GM19328 (cell line): ENCODE measurements around the gene ROS1.

Experiments used
- ATAC-seq: cut with Tn5 transposase; IDR thresholded peaks from one replicate; pipeline ENCODE4 v1.9.1; 2021; ENCODE audit warnings: mild to moderate bottlenecking, moderate library complexity; ENCODE audit not compliant: unreplicated experiment

Gene ROS1

GRCh38 chr6:117441824-117442264 is 16.1 kb upstream of the ROS1 start:
- ATAC-seq = no peak

- no peak for ATAC-seq
These were observed 15.2 kb upstream of the ROS1 start for GRCh38 chr6:117440706-117441525.

GRCh38 chr6:117432273-117432672 is 6.5 kb upstream of the ROS1 start:
- ATAC-seq = no peak

- ATAC-seq = no peak
These were observed 2.0 kb downstream of the ROS1 start for GRCh38 chr6:117423754-117424153.

GRCh38 chr6:117418320-117418719 is 7.4 kb downstream of the ROS1 start:
- ATAC-seq = no peak

GRCh38 chr6:117417851-117418250 is 7.9 kb downstream of the ROS1 start:
- ATAC-seq = no peak

GRCh38 chr6:117414770-117415169 is 11.0 kb downstream of the ROS1 start:
- no peak for ATAC-seq

GRCh38 chr6:117411474-117411873 is 14.3 kb downstream of the ROS1 start:
- no peak for ATAC-seq

- ATAC-seq = no peak
These were observed 15.9 kb downstream of the ROS1 start for GRCh38 chr6:117409863-117410262.

- ATAC-seq = no peak
These were observed 16.3 kb downstream of the ROS1 start for GRCh38 chr6:117409420-117409819.

GRCh38 chr6:117404548-117404947 is 21.2 kb downstream of the ROS1 start:
- no peak for ATAC-seq

GRCh38 chr6:117401799-117402198 is 23.9 kb downstream of the ROS1 start:
- no peak for ATAC-seq

GRCh38 chr6:117399924-117400323 is 25.8 kb downstream of the ROS1 start:
- no peak for ATAC-seq

- no peak for ATAC-seq
These were observed 26.6 kb downstream of the ROS1 start for GRCh38 chr6:117399126-117399525.

- ATAC-seq = no peak
These were observed 28.1 kb downstream of the ROS1 start for GRCh38 chr6:117397536-117398227.

GRCh38 chr6:117396228-117396627 is 29.5 kb downstream of the ROS1 start:
- ATAC-seq = no peak

- ATAC-seq = no peak
These were observed 30.6 kb downstream of the ROS1 start for GRCh38 chr6:117395164-117395563.

- no peak for ATAC-seq
These were observed 32.7 kb downstream of the ROS1 start for GRCh38 chr6:117393045-117393444.

- no peak for ATAC-seq
These were observed 33.7 kb downstream of the ROS1 start for GRCh38 chr6:117391874-117392583.

- no peak for ATAC-seq
These were observed 36.3 kb downstream of the ROS1 start for GRCh38 chr6:117389227-117390057.
